Measurements from ENCODE around the gene STX3.
A peak's percentile ranks its signal among the peaks of the same experiment; 100 is the strongest.

STX3 gene

GRCh38 chr11:59727426-59727825 lies 27.8 kb upstream of the STX3 start:
- H3K4me3 ChIP-seq (ENCODE audit: insufficient read depth, low read depth, low read length): no peak overlapping the region
- WGBS, 2 experiments: 89 to 95% methylated on average over 1 of the region's 1 CpG
- no peaks in the 10 kb centered on the region for H3K9me3 ChIP-seq (ENCODE audit: control insufficient read depth, low read length)
- no peak overlapping the region for H3K27ac ChIP-seq (ENCODE audit: insufficient read depth, low read depth, low read length, poor library complexity, severe bottlenecking)
- H3K4me1 ChIP-seq (ENCODE audit: control insufficient read depth, insufficient read depth, low read length): no peaks in the 10 kb centered on the region
- no peaks in the 10 kb centered on the region for H3K36me3 ChIP-seq (ENCODE audit: control insufficient read depth, insufficient read depth, low read length)
- no peaks in the 10 kb centered on the region for H3K27me3 ChIP-seq (ENCODE audit: control insufficient read depth, insufficient read depth, low read length, poor library complexity, severe bottlenecking)

DNA sequence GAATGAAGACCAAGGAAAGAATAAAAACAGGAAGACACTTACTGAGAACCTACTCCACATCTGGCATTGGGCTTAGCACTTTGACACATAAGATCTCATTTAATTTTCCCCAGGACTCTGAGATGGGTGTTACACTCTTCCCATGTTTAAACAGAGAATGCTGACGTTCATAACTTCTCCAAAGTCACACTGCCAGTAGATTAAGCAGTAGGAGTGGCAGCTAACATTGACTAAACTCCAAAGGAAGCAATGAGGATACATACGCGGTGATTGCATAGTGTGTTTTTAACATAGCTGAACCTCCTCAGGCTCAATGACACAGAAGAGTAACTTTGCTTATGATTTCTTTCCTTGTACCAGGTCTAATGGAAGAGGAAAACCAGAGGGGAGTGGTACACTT lies 27.0 kb upstream of the STX3 start:
- Histone ChIP-seq H3K27ac (ENCODE audit: insufficient read depth, low read depth, low read length, poor library complexity, severe bottlenecking) (no peak overlapping the region), H3K27me3 (ENCODE audit: control insufficient read depth, insufficient read depth, low read length, poor library complexity, severe bottlenecking) (no peaks in the 10 kb centered on the region), H3K4me1 (ENCODE audit: control insufficient read depth, insufficient read depth, low read length) (no peaks in the 10 kb centered on the region), H3K9me3 (ENCODE audit: control insufficient read depth, low read length) (no peaks in the 10 kb centered on the region), H3K4me3 (ENCODE audit: insufficient read depth, low read depth, low read length) (no peak overlapping the region), H3K36me3 (ENCODE audit: control insufficient read depth, insufficient read depth, low read length) (no peaks in the 10 kb centered on the region)
- WGBS, 2 experiments: 91 to 98% methylated on average over 3 of the region's 3 CpGs

- WGBS, 2 experiments: 83 to 91% methylated on average over 1 of the region's 1 CpG
- H3K4me3 ChIP-seq (ENCODE audit: insufficient read depth, low read depth, low read length): no peak overlapping the region
- no peak overlapping the region for H3K27ac ChIP-seq (ENCODE audit: insufficient read depth, low read depth, low read length, poor library complexity, severe bottlenecking)
- H3K36me3 ChIP-seq (ENCODE audit: control insufficient read depth, insufficient read depth, low read length): no peaks in the 10 kb centered on the region
- no peaks in the 10 kb centered on the region for H3K27me3 ChIP-seq (ENCODE audit: control insufficient read depth, insufficient read depth, low read length, poor library complexity, severe bottlenecking)
- H3K9me3 ChIP-seq (ENCODE audit: control insufficient read depth, low read length): no peaks in the 10 kb centered on the region
- H3K4me1 ChIP-seq (ENCODE audit: control insufficient read depth, insufficient read depth, low read length): no peaks in the 10 kb centered on the region
Measured at GRCh38 chr11:59728913-59729312, 26.3 kb upstream of the STX3 start.

- 88 to 96% methylated on average over 5 of the region's 5 CpGs for WGBS, 2 experiments
- Histone ChIP-seq H3K27me3 (ENCODE audit: control insufficient read depth, insufficient read depth, low read length, poor library complexity, severe bottlenecking) (no peaks in the 10 kb centered on the region), H3K4me1 (ENCODE audit: control insufficient read depth, insufficient read depth, low read length) (no peaks in the 10 kb centered on the region), H3K4me3 (ENCODE audit: insufficient read depth, low read depth, low read length) (no peak overlapping the region), H3K36me3 (ENCODE audit: control insufficient read depth, insufficient read depth, low read length) (no peaks in the 10 kb centered on the region), H3K27ac (ENCODE audit: insufficient read depth, low read depth, low read length, poor library complexity, severe bottlenecking) (no peak overlapping the region), H3K9me3 (ENCODE audit: control insufficient read depth, low read length) (no peaks in the 10 kb centered on the region)
Measured at GRCh38 chr11:59729834-59730233, 25.3 kb upstream of the STX3 start.

DNA sequence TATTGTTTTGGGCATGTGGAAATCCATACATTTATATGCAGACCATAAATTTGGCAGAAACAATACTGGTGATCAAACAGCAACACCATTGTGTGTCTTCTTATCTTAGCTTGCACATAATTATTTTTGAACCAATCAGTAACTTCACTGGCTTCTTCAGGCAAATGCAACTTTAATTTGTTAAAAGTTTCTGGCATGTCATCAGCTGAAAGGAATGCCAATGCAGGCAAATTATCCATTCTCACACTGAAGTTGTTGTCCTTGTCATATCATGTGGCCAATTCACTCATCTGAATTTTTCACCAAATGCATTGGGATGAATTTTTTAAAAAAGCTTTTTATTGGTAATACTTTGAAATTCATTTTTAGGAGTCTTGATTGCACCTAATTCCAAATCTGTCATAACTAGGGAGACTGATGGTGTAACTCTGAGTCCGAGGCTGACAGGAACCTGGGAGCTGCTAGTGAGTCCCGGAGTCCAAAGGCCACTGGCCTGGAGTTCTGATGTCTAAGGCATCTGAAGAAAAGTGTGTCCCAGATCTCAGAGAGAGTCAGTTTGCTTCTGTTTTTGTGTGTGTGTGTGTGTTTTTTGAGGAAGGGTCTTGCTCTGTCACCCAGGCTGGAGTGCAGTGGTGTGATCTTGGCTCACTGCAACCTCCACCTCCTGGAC lies 24.1 kb upstream of the STX3 start:
- H3K4me1 ChIP-seq (ENCODE audit: control insufficient read depth, insufficient read depth, low read length): no peaks in the 10 kb centered on the region
- no peaks in the 10 kb centered on the region for H3K36me3 ChIP-seq (ENCODE audit: control insufficient read depth, insufficient read depth, low read length)
- no peak overlapping the region for H3K4me3 ChIP-seq (ENCODE audit: insufficient read depth, low read depth, low read length)
- 96 to 97% methylated on average over 2 of the region's 2 CpGs for WGBS, 2 experiments
- no peaks in the 10 kb centered on the region for H3K27me3 ChIP-seq (ENCODE audit: control insufficient read depth, insufficient read depth, low read length, poor library complexity, severe bottlenecking)
- no peaks in the 10 kb centered on the region for H3K9me3 ChIP-seq (ENCODE audit: control insufficient read depth, low read length)
- no peak overlapping the region for H3K27ac ChIP-seq (ENCODE audit: insufficient read depth, low read depth, low read length, poor library complexity, severe bottlenecking)

GRCh38 chr11:59746111-59746510 lies 9.1 kb upstream of the STX3 start:
- Histone ChIP-seq H3K4me3 (ENCODE audit: insufficient read depth, low read depth, low read length) (no peak overlapping the region), H3K27ac (ENCODE audit: insufficient read depth, low read depth, low read length, poor library complexity, severe bottlenecking) (no peak overlapping the region), H3K36me3 (ENCODE audit: control insufficient read depth, insufficient read depth, low read length) (no peaks in the 10 kb centered on the region), H3K9me3 (ENCODE audit: control insufficient read depth, low read length) (no peaks in the 10 kb centered on the region), H3K4me1 (ENCODE audit: control insufficient read depth, insufficient read depth, low read length) (no peaks in the 10 kb centered on the region), H3K27me3 (ENCODE audit: control insufficient read depth, insufficient read depth, low read length, poor library complexity, severe bottlenecking) (no peaks in the 10 kb centered on the region)
- 96 to 98% methylated on average over 2 of the region's 2 CpGs for WGBS, 2 experiments

DNA sequence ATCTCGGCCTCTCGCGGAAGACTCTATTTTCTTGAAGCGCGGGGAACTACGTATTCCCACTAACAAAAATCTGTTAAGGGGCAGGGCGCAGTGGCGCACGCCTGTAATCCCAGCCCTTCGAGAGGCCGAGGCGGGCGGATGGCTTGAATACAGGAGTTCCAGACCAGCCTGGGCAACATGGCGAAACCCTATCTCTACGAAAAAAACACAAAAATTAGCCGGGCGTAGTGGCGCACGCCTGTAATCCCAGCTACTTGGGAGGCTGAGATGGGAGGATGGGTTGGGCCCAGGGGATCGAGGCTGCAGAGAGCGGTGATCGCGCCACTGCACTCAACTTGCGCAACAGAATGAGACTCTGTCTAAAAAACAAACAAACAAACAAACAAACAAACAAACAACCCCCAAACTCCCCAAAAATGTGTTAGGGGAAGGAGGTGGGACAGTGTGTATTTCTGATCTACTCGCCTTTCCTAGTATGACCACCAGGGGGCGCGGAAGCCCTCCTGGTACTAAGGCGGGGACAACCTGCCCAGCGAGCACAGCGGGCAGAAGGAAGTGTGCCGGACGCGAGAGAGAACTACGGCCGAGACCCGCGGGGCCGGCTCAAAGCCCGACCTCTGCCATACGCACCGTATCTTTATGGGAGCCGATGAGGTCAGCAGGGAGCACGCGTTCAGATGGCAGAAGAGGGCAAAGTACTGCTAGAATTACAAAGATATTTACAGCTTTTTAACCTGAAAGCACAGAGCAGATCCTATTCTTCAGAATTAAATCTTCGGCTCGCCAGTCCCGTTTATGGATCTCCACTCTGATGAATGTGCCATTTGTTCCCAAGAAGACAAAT lies 1.3 kb upstream of the STX3 start:
- Histone ChIP-seq H3K4me1 (ENCODE audit: control insufficient read depth, insufficient read depth, low read length) (peaks cover 3% of the 10 kb centered on the region), H3K36me3 (ENCODE audit: control insufficient read depth, insufficient read depth, low read length) (no peaks in the 10 kb centered on the region), H3K27ac (ENCODE audit: insufficient read depth, low read depth, low read length, poor library complexity, severe bottlenecking) (no peak overlapping the region), H3K9me3 (ENCODE audit: control insufficient read depth, low read length) (no peaks in the 10 kb centered on the region), H3K27me3 (ENCODE audit: control insufficient read depth, insufficient read depth, low read length, poor library complexity, severe bottlenecking) (peaks cover 5% of the 10 kb centered on the region), H3K4me3 (ENCODE audit: insufficient read depth, low read depth, low read length) (peak overlapping the region; percentile 85)
- WGBS, 2 experiments: 36 to 38% methylated on average over 46 of the region's 47 CpGs

DNA sequence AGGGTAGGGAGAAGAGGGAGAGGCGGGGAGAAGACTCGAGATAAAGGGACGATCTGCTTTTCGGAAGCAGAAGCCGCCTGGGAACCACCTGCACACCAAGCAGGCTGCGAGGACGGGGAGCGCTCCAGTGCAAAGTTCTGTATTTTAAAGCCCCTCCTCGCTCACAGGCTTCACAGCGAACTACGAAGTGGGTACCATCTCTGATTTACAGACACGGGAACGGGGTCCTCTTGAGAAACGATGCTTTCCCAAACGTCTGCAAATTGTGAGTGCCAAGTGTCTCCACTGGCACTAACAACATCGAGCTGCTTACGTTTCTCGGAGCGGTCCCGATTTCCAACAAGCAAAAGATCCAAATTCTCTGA lies 700 bp upstream of the STX3 start:
- H3K27ac ChIP-seq (ENCODE audit: insufficient read depth, low read depth, low read length, poor library complexity, severe bottlenecking): no peak overlapping the region
- H3K4me1 ChIP-seq (ENCODE audit: control insufficient read depth, insufficient read depth, low read length): peaks cover 3% of the 10 kb centered on the region
- H3K27me3 ChIP-seq (ENCODE audit: control insufficient read depth, insufficient read depth, low read length, poor library complexity, severe bottlenecking): peaks cover 5% of the 10 kb centered on the region
- H3K9me3 ChIP-seq (ENCODE audit: control insufficient read depth, low read length): no peaks in the 10 kb centered on the region
- no peaks in the 10 kb centered on the region for H3K36me3 ChIP-seq (ENCODE audit: control insufficient read depth, insufficient read depth, low read length)
- H3K4me3 ChIP-seq (ENCODE audit: insufficient read depth, low read depth, low read length): peak overlapping the region; percentile 85
- 0% methylated on average over 20 of the region's 20 CpGs for WGBS, 2 experiments

- no peaks in the 10 kb centered on the region for H3K9me3 ChIP-seq (ENCODE audit: control insufficient read depth, low read length)
- no peak overlapping the region for H3K27ac ChIP-seq (ENCODE audit: insufficient read depth, low read depth, low read length, poor library complexity, severe bottlenecking)
- H3K36me3 ChIP-seq (ENCODE audit: control insufficient read depth, insufficient read depth, low read length): no peaks in the 10 kb centered on the region
- peaks cover 5% of the 10 kb centered on the region for H3K27me3 ChIP-seq (ENCODE audit: control insufficient read depth, insufficient read depth, low read length, poor library complexity, severe bottlenecking)
- WGBS, 2 experiments: 3 to 4% methylated on average over 23 of the region's 23 CpGs
- peak overlapping the region; percentile 85 for H3K4me3 ChIP-seq (ENCODE audit: insufficient read depth, low read depth, low read length)
- peaks cover 3% of the 10 kb centered on the region for H3K4me1 ChIP-seq (ENCODE audit: control insufficient read depth, insufficient read depth, low read length)
Measured at GRCh38 chr11:59755701-59756557, 753 bp downstream of the STX3 start.

- peaks cover 3% of the 10 kb centered on the region for H3K4me1 ChIP-seq (ENCODE audit: control insufficient read depth, insufficient read depth, low read length)
- no peaks in the 10 kb centered on the region for H3K36me3 ChIP-seq (ENCODE audit: control insufficient read depth, insufficient read depth, low read length)
- H3K27me3 ChIP-seq (ENCODE audit: control insufficient read depth, insufficient read depth, low read length, poor library complexity, severe bottlenecking): peaks cover 5% of the 10 kb centered on the region
- peak overlapping the region; percentile 85 for H3K4me3 ChIP-seq (ENCODE audit: insufficient read depth, low read depth, low read length)
- H3K27ac ChIP-seq (ENCODE audit: insufficient read depth, low read depth, low read length, poor library complexity, severe bottlenecking): no peak overlapping the region
- H3K9me3 ChIP-seq (ENCODE audit: control insufficient read depth, low read length): no peaks in the 10 kb centered on the region
- 72 to 79% methylated on average over 3 of the region's 3 CpGs for WGBS, 2 experiments
Measured at GRCh38 chr11:59756558-59756840, 1.3 kb downstream of the STX3 start.
